Medulla oblongata (tissue), 1 donor: ENCODE data around the gene CCDC116.
"Not testable (repeated sequence)": the region's sequence is repeated elsewhere in the genome, so short reads cannot be mapped to it uniquely, and the experiment has no call there.

Experiments used
- DNase-seq: peaks from one replicate; pipeline ENCODE4 v3.0.0-alpha.2; 2015; ENCODE audit errors: extremely low spot score

Gene CCDC116, protein sequence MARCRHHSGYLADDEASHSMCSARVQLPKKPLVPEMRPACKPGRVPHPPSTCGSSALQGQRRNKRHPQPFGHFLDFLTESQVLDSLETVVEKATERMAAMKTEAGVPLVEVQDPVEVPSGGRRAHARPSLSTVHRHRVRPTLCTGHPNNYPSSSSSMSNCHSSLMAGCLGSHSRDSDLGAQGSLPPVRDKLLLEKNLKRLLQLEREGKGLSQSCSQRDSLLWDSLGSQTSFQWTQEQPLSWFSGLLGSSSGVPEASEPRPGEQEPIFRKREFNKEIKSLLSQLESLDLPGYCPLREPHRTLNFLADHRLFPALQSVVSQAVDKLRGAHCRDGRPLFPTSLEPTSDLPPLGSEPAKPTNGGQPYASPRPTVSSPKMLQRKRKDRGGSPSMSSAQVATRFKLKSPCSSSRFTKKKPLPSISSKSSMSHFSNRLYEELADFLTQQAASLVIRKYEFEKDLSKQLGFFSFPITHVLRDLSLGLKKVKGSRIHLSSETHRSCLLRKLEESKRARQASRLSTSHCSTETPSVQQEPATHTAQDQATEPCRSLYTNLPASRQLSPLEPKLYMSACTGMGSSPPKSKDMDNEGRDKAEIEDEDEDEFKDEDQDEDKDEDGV

GRCh38 chr22:21632237-21632895 is at the start of gene CCDC116:
CCDC116 (plus strand) TSS chr22:21632760; CDS start chr22:21633182, 422 bp downstream.
- no peak for DNase-seq

DNA sequence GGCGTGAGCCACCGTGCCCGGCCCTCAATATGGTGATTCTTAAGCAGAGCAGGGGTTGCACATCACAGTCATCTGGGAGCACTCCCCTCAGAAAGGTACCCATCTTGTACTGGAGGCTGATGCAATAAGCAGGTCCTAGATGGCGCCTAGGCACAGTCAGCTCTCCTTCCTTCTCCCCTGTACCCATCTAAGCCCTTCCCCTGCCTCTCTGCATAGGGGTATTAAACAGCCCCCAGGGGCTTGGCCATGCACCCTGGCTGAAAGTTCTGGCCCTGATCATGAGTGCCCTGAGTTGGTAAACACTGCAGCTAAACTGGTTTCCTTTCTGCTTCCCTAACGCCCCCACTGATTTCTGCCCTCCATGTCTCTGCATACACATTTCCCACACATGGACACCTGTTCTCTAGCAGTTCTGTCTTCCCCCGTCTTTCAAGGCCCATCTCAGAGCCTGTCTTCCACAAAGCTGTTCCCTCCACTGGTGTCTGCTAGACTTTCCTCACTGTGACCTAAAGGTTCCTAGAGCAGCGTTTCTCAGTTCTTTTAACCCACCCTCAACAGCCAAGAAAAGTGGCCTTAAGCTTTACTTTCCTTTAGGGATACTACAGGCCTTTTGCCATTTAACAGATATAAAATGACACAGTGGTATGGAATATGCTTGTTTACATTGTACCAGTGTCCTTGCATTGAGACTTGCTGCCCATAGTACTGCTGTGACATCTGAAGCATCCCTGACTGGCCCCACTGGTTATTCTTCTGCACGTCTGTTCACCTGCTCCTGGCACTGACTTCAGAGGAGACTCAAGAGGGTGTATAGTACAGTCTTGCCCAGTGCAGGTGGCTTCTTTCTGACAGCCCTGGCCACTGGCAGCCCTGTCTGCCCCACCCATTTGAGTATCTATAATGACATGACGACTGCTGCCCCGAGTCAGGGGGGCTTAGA is 49.5 kb upstream of the CCDC116 start:
- DNase-seq, result no peak

GRCh38 chr22:21585389-21585788 is 47.2 kb upstream of the CCDC116 start:
- DNase-seq, result no peak

GRCh38 chr22:21587803-21588611 is 44.6 kb upstream of the CCDC116 start:
- DNase-seq, result peak; percentile 92

- DNase-seq, result no peak
Observed at GRCh38 chr22:21589396-21589795, 43.2 kb upstream of the CCDC116 start.

DNA sequence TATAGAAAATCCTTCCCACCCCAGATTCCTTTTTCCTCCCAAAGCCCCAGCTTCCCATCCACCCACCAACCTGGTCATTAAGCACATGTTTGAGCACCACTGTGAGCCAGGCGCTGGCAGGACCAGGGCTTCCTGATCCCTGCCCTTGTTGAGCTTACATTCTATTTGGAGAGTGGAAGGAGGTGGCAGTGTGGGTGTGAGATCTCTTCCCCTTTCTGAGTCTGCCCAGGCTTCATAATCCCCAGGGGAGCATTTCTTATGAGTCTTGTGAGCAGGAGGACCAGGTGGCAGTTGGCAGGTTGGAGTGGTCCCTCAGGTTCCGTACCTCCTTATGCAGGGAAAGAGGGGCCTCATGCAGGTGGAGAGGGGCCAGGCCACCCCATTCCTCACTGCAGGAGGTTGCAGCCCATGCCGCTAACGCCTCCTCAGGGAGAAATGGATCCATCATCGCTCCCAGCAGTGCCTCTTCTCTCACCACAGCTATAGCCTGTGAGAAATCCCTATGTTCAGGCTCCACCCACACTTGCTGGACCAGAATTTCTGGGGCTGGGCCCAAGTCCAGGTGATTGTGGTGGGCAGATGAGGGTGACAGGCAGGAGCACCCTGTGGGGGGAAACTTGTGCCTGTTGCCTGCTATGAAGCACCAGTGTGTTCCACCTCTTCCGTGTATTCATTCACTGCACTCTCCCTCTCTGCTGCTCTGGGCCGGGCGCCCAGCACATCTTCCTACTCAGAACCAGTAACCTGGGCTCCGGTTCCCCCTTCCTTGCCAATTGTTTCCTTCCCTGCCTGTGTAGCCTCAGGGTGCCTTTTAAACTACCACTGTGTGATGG is 41.5 kb upstream of the CCDC116 start:
- no peak for DNase-seq

DNA sequence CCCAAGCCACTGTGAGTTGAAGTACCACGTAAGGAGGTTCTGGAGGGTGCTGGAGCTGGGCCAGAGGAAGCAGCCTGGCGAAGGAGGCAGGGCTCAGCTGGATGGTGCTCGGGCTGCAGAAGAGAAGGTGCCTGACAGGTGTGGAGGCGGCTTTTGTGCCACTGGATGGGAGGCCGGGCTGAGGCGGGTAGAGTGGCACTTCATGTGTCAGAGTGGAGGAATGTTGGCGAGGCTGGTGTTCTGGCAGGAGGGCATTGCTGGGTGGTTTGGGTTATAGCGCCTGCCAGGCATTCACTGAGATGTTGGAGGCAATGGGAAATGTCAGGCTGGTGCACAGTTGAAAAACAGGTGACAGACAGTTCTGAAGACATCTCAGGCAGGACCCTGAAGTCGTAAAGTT is 40.9 kb upstream of the CCDC116 start:
- DNase-seq, result no peak

GRCh38 chr22:21592422-21592821 is 40.1 kb upstream of the CCDC116 start:
- no peak for DNase-seq

GRCh38 chr22:21593406-21594232 is 38.9 kb upstream of the CCDC116 start:
- DNase-seq, result no peak

DNA sequence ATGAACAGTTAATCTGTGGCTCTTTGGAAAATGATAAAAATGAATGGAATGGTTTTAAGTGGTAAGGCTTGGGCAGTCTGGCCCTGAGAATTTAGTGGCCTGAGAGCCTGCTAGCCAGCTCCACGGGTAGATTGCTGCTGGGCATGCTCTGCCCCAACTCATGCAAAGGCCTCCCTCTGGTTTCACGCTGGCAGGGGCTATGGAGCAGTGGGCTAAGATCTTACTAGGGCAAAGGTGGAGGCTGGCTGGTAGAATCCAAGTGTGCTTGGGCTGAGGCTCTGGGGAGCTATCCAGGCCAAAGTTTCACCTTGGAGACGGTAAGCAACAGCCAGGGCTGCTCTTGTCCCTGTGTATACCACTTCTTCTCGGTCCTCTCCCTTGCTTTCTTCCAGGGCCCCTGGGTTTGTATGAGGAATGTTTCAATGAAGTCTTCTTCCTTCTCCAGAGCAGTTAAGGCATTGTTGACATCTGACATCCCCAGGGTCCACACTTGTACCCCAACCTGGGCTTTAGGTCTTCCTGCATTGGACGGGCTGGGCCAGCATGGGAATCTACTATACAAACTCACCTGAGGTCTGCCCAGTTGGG is 37.6 kb upstream of the CCDC116 start:
- DNase-seq, result peak; percentile 70

- not testable (repeated sequence) for DNase-seq
Observed at GRCh38 chr22:21596356-21597135, 36.0 kb upstream of the CCDC116 start.

DNA sequence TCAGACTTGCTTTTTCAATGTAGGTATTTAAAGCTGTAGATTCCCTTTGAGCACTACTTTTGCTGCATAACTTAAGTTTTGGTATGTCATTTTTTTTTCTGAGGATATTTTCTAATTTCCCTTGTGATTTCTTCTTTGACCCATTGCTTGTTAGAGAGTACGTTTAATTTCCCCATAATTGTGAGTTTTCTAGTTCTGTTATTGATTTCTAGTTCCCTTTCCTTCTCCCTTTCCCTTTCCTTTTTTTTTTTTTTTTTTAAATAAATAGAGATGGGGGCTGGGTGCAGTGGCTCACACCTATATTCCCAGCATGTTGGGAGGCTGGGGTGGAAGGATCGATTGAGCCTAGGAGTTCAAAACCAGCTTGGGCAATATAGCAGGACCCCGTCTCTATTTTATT is 34.3 kb upstream of the CCDC116 start:
- DNase-seq, result no peak

GRCh38 chr22:21599053-21599893 is 33.3 kb upstream of the CCDC116 start:
- DNase-seq, result no peak

DNA sequence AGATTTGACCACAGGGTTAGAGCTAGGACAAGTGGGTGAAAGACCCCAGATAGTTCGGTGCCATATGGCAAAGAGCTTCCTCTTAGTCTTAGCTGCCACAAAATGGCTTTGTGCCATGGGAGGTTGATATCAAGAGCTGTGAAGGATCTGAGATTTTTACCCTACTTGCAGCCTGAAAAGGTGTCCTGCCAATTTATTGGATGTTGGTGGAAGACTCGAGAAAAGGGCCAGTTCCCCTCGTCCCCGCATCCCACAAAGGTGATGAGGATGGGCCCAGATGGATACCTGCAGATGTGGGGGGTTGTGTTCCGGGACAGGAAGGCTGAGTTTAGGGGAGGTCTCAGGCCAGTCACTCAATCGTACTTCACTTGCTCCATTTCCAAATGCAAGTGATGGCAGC is 30.0 kb upstream of the CCDC116 start:
- DNase-seq, result no peak

GRCh38 chr22:21603973-21604372 is 28.6 kb upstream of the CCDC116 start:
- no peak for DNase-seq

DNA sequence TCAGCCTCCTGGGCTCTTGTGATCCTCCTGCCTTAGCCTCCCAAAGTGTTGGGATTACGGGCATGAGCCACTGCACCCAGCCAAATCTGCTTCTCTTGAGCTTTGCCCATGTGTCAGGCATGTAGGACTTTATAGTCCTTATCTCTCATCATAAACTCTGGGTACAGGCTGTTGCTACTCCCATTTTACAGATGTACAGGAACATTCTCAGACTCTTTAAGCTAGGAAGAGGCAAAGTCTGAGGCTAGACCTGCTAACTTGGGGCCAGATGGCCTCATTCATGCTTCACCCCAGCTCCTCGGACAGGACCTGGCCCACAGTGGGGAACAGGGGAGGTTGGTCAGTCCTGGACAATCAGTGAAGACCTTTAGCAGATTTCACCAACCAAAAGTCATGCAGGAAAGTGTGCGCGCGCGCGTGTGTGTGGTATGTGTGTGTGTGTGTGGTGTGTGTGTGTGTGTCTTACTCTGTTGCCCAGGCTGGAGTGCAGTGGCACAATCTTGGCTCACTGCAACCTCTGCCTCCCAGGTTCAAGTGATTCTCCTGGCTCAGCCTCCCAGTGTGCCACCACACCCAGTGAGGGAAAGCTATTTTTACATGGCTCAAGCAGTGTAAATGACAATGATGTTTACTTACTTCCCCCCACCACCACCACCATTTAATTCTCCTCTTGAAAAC is 26.5 kb upstream of the CCDC116 start:
- DNase-seq, result no peak
